ENCODE data around the gene GPSM1. TPM values are rescaled to one million over a fixed set of nuclear protein-coding genes. Genes with fewer than 3 reads are reported as not detected.

Gene GPSM1
- total RNA-seq, 1 donor, result 54.8 TPM

DNA sequence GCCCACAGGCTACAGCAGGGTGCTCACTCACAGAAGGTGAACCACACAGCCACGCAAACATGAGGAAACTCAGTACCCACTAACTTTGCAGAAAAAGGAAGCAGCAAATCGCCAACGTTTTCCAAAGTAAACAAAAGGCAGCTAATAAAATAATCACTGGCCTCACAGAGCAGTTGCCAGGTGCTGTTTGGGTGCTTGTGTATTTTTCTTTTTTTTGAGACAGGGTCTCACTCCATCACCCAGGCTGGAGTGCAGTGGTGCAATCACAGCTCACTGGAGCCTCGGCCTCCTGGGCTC, 68.8 kb downstream of the GPSM1 start:
- TF ChIP-seq CTCF (IDR thresholded peaks at IDR 0.05; ENCODE audit: insufficient read depth, low read depth, low read length), result no peak
- no peak overlapping the region for H3K4me3 ChIP-seq (ENCODE audit: low read depth, low read length)
- no peak for DNase-seq (ENCODE audit: low read depth)

- H3K4me3 ChIP-seq (ENCODE audit: low read depth, low read length), result no peak overlapping the region
- DNase-seq (ENCODE audit: low read depth), result no peak
- TF ChIP-seq CTCF (IDR thresholded peaks at IDR 0.05; ENCODE audit: insufficient read depth, low read depth, low read length), result no peak
Observed at GRCh38 chr9:136397643-136398042, 70.3 kb downstream of the GPSM1 start.

DNA sequence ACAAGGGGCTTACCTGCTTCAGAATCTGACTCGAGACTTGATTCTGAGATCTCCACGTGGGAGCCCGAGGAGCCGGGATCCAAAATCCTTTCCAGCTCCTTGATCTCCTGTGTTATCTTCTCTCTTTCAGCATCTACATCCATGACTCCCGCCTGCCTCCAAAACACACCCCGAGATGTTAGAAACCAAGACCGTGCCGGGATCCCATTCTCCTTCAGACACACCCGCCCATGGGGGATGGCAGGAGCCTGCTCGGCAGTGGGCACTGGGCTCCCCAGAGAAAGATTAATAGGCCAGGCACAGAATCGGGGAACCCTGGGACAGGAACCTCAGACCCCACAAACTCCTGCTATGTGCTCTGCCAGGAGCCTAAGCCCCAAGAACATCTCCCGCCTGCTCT, 70.9 kb downstream of the GPSM1 start:
- no peak overlapping the region for H3K4me3 ChIP-seq (ENCODE audit: low read depth, low read length)
- no peak for TF ChIP-seq CTCF (IDR thresholded peaks at IDR 0.05; ENCODE audit: insufficient read depth, low read depth, low read length)
- no peak for DNase-seq (ENCODE audit: low read depth)

GRCh38 chr9:136399176-136400037, 72.1 kb downstream of the GPSM1 start:
- no peak for TF ChIP-seq CTCF (IDR thresholded peaks at IDR 0.05; ENCODE audit: insufficient read depth, low read depth, low read length)
- peak; percentile 10 for DNase-seq (ENCODE audit: low read depth)
- peak overlapping the region; percentile 74 for H3K4me3 ChIP-seq (ENCODE audit: low read depth, low read length)

- H3K4me3 ChIP-seq (ENCODE audit: low read depth, low read length), result peak within 1 kb of the TSS; percentile 74
- DNase-seq (ENCODE audit: low read depth), result peak; percentile 79
- peak; percentile 75 for TF ChIP-seq CTCF (IDR thresholded peaks at IDR 0.05; ENCODE audit: insufficient read depth, low read depth, low read length)
Observed at GRCh38 chr9:136400038-136400834, 72.9 kb downstream of the GPSM1 start, which contains the start of gene SNAPC4. TSS of gene SNAPC4 (minus strand) at chr9:136400170. CDS start at chr9:136398428, 1,742 bp downstream.

GRCh38 chr9:136401173-136401922, 74.0 kb downstream of the GPSM1 start:
- no peak for DNase-seq (ENCODE audit: low read depth)
- TF ChIP-seq CTCF (IDR thresholded peaks at IDR 0.05; ENCODE audit: insufficient read depth, low read depth, low read length), result no peak
- no peak overlapping the region for H3K4me3 ChIP-seq (ENCODE audit: low read depth, low read length)
